Panc1 (cell line): ENCODE data around the gene RPS16. TPM values are rescaled to one million over a fixed set of nuclear protein-coding genes. Genes with fewer than 3 reads are reported as not detected.

Experiments
- ATAC-seq: fragments of 200-7000 bp; cut with Tn5 transposase; 2 replicates; pipeline ENCODE4 v1.9.1; 2020; ENCODE audit warnings: mild to moderate bottlenecking, moderate library complexity
- BruUV-seq: library from RNA; stranded (reverse); fragments of 400-500 nt; replicated peaks from 2 replicates; lab custom pipeline; 2021; lab: Mats Ljungman, UMichigan
- CTCF ChIA-PET: fragments of 300-600 bp; sonication (Branson Sonifier 250); formaldehyde crosslinking; loops from one replicate; lab custom pipeline; 2022; ENCODE audit warnings: antibody characterized with exemption; lab: Charles Lee
- POLR2A ChIA-PET: fragments of 300-600 bp; sonication (Branson Sonifier 250); formaldehyde crosslinking; loops from one replicate; lab custom pipeline; 2022; ENCODE audit warnings: antibody characterized with exemption; lab: Charles Lee
- DNase-seq: peaks from one replicate; pipeline ENCODE4 v3.0.0-alpha.2; 2010; ENCODE audit warnings: low read depth, low spot score
- H3K27ac ChIP-seq: 2 replicates; pipeline ENCODE4 v1.5.1; 2011; ENCODE audit warnings: mild to moderate bottlenecking, low read length, inconsistent platforms
- H3K27me3 ChIP-seq: fragments of 200-500 bp; sonication (Bioruptor generic); 2 replicates; pipeline ENCODE4 v1.6.0; 2014; ENCODE audit warnings: low read length, inconsistent platforms; ENCODE audit not compliant: control insufficient read depth, insufficient read depth
- H3K36me3 ChIP-seq: fragments of 200-500 bp; sonication (Bioruptor generic); 2 replicates; pipeline ENCODE4 v1.5.1; 2014; ENCODE audit warnings: inconsistent platforms, mild to moderate bottlenecking, low read length, moderate library complexity; ENCODE audit not compliant: control insufficient read depth, insufficient read depth
- H3K4me1 ChIP-seq: 2 replicates; pipeline ENCODE4 v1.5.1; 2011; ENCODE audit warnings: inconsistent platforms, mild to moderate bottlenecking, low read length, moderate library complexity; ENCODE audit not compliant: control insufficient read depth, insufficient read depth
- H3K4me3 ChIP-seq, 2 experiments: 2 replicates each; pipeline ENCODE4 v1.5.1; 2011 to 2012; ENCODE audit warnings: low read depth in 2 of 2, low read length in 2 of 2, mild to moderate bottlenecking in 2 of 2, inconsistent platforms in 1 of 2, moderate library complexity in 1 of 2
- H3K9me3 ChIP-seq: fragments of 200-500 bp; sonication (Bioruptor generic); 2 replicates; pipeline ENCODE4 v1.5.1; 2014; ENCODE audit warnings: low read depth, mild to moderate bottlenecking, inconsistent platforms, low read length, moderate library complexity; ENCODE audit not compliant: control insufficient read depth, insufficient read depth
- CTCF ChIP-seq: fragments of 450-650 bp; IDR thresholded peaks from 2 replicates; pipeline ENCODE4 v1.5.1; 2017; ENCODE audit warnings: mild to moderate bottlenecking
- POLR2AphosphoS5 ChIP-seq: IDR thresholded peaks from 2 replicates; pipeline ENCODE4 v1.6.1; 2012; ENCODE audit warnings: mild to moderate bottlenecking, low read depth, low read length, moderate library complexity
- REST ChIP-seq, 2 experiments: IDR thresholded peaks; 2 replicates each; pipeline ENCODE4 v1.6.1; 2011 to 2012; ENCODE audit warnings: low read depth in 2 of 2, control low read depth in 1 of 2, low read length in 1 of 2, mild to moderate bottlenecking in 1 of 2, moderate library complexity in 1 of 2; ENCODE audit not compliant: insufficient read depth in 1 of 2
- SIN3A ChIP-seq: IDR thresholded peaks from 2 replicates; pipeline ENCODE4 v1.6.1; 2012; ENCODE audit warnings: low read depth, mild to moderate bottlenecking, low read length, moderate library complexity, borderline replicate concordance; ENCODE audit not compliant: insufficient read depth
- TCF7L2 ChIP-seq: IDR thresholded peaks from 2 replicates; pipeline ENCODE4 v1.6.1; 2011; ENCODE audit warnings: mild to moderate bottlenecking, low read depth, low read length, inconsistent platforms
- in situ Hi-C: cut with HindIII; loops from 2 replicates; pipeline ENCODE4 v1.10.0; 2016; ENCODE audit warnings: low sequenced_read_pairs, low pct_unique_long_range_greater_than_20kb
- intact Hi-C: fragments of 100-400 bp; cut with micrococcal nuclease; formaldehyde crosslinking; loops from one replicate; pipeline ENCODE4 v1.10.0; 2022; ENCODE audit not compliant: unreplicated experiment
- total RNA-seq: library from RNA; stranded (reverse); gene quantifications from one replicate; pipeline ENCODE4 v1.2.1, GENCODE V29; 2021; ENCODE audit not compliant: unreplicated experiment

Gene RPS16
- total RNA-seq, 1 experiment from 2014 or later, result 27,832 TPM

GRCh38 chr19:39434123-39435076 is 1.3 kb downstream of the RPS16 start:
- H3K27me3 ChIP-seq, result no peaks in the 10 kb centered on the region
- ATAC-seq, result no peak
- CTCF ChIA-PET, result interaction anchor here (1.1 to 1.8 kb wide), 18 partner anchors 8 to 117 kb away, joined by 3 to 34 read pairs (median 10); partner anchors contain the start of genes EID2B, MED29, PAF1 and PLEKHG2
- in situ Hi-C loops (no loop called here), intact Hi-C loops (no loop called here)
- TF ChIP-seq REST (IDR thresholded peaks at IDR 0.05; ENCODE audit: insufficient read depth in 1 of 2, low read depth in 2 of 2, low read length in 1 of 2) (no peak), SIN3A (no peak), TCF7L2 (no peak), CTCF (no peak), POLR2AphosphoS5 (no peak)
- H3K4me1 ChIP-seq, result peaks cover 79% of the 10 kb centered on the region
- POLR2A ChIA-PET, result interaction anchor here (0.5 to 5.9 kb wide), 43 partner anchors 8 to 871 kb away, joined by 3 to 524 read pairs (median 22); partner anchors contain the start of genes DLL3, DYRK1B, EID2 and EID2B
- no TSS peak for BruUV-seq
- peak overlapping the region; percentile 84 for H3K27ac ChIP-seq
- peaks cover 27% of the 10 kb centered on the region for H3K36me3 ChIP-seq
- peak overlapping the region; percentile 29 to 58 for H3K4me3 ChIP-seq
- no peak for DNase-seq
- no peaks in the 10 kb centered on the region for H3K9me3 ChIP-seq

DNA sequence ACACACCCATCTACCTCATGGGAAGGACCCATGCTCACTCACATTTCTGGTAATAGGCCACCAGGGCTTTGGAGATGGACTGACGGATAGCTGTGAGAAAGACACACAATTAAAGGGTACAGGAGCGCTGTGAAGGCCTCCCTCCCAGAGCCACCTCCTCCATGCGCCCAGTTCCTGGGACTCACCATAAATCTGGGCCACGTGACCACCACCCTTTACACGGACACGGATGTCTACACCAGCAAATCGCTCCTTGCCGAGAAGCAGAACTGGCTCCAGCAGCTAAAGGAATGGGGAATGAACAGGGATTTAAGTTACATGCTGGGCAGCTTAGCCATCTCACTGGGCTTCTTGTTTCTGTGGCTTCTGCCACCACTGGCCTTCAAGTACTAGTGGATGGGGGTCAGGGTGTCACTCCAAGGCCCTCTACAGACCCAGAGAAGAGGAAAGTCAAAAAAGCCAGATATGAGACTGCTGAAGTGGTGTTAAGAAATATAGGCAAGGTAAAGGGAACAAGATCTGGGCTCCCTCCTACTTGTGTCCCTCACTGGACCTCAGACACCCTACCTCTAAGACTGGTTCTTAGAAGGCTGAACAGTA is 2.2 kb downstream of the RPS16 start:
- Histone ChIP-seq H3K9me3 (no peaks in the 10 kb centered on the region), H3K36me3 (peaks cover 27% of the 10 kb centered on the region), H3K27me3 (no peaks in the 10 kb centered on the region), H3K4me1 (peaks cover 83% of the 10 kb centered on the region), H3K4me3 (peak overlapping the region; percentile 29 to 58), H3K27ac (peak overlapping the region; percentile 84)
- intact Hi-C loops, result no loop called here
- no peak for TF ChIP-seq POLR2AphosphoS5
- TF ChIP-seq REST (IDR thresholded peaks at IDR 0.05; ENCODE audit: insufficient read depth in 1 of 2, low read depth in 2 of 2, low read length in 1 of 2), result no peak
- no peak for TF ChIP-seq TCF7L2
- no peak for TF ChIP-seq CTCF
- TF ChIP-seq SIN3A, result no peak
- BruUV-seq, result no TSS peak
- CTCF ChIA-PET, result interaction anchor here (0.7 to 1.4 kb wide), 4 partner anchors 10 to 59 kb away, joined by 3 to 9 read pairs (median 4); partner anchors contain the start of gene SUPT5H
- in situ Hi-C loops, result no loop called here
- ATAC-seq (no peak), DNase-seq (no peak)
- POLR2A ChIA-PET, result interaction anchor here (0.5 to 5.9 kb wide), 22 partner anchors 10 to 785 kb away, joined by 3 to 524 read pairs (median 6); partner anchors contain the start of genes DYRK1B, EID2B, PLEKHG2 and SAMD4B
